Measurements from ENCODE around the gene DGKI. TPM values are rescaled to one million over a fixed set of nuclear protein-coding genes. Genes with fewer than 3 reads are reported as not detected.

DGKI gene
- total RNA-seq, 1 donor from 2014 or later = 2.2 TPM

GRCh38 chr7:137762334-137762733 is 84.4 kb downstream of the DGKI start:
- Mint-ChIP-seq H3K27ac (ENCODE audit: unreplicated experiment) (no peak overlapping the region), H3K4me3 (no peak overlapping the region), H3K9me3 (peaks cover 4% of the 10 kb centered on the region), H3K27me3 (ENCODE audit: low read depth) (no peaks in the 10 kb centered on the region), H3K36me3 (ENCODE audit: low read depth) (no peaks in the 10 kb centered on the region), H3K4me1 (peaks cover 8% of the 10 kb centered on the region)
- TF ChIP-seq, protein P1, sequence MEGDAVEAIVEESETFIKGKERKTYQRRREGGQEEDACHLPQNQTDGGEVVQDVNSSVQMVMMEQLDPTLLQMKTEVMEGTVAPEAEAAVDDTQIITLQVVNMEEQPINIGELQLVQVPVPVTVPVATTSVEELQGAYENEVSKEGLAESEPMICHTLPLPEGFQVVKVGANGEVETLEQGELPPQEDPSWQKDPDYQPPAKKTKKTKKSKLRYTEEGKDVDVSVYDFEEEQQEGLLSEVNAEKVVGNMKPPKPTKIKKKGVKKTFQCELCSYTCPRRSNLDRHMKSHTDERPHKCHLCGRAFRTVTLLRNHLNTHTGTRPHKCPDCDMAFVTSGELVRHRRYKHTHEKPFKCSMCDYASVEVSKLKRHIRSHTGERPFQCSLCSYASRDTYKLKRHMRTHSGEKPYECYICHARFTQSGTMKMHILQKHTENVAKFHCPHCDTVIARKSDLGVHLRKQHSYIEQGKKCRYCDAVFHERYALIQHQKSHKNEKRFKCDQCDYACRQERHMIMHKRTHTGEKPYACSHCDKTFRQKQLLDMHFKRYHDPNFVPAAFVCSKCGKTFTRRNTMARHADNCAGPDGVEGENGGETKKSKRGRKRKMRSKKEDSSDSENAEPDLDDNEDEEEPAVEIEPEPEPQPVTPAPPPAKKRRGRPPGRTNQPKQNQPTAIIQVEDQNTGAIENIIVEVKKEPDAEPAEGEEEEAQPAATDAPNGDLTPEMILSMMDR (conservative IDR thresholded peaks at IDR 0.05) = no peak
- no peak for DNase-seq (ENCODE audit: low read depth, low spot score)

DNA sequence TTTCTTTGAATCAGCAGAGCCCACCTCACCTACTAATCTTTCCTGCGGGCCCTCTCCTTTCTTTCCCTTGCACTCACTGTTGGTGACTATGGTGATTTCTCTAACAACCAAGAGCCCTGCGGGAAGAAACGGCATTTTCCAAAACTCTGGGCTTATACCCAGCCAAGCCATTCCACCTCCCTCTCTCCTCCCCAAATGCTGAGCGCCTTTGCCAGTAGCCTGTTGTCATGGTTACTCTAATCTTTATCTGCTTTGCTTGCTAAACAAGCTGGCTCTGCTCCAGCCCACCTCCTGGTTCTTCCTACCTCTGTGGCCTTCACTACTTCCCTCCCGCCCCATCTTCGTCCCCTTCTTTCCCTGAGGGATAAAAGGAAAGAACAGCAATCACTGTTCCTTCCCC is 86.7 kb downstream of the DGKI start:
- Mint-ChIP-seq H3K27me3 (ENCODE audit: low read depth) (no peaks in the 10 kb centered on the region), H3K4me1 (peaks cover 29% of the 10 kb centered on the region), H3K27ac (ENCODE audit: unreplicated experiment) (peak overlapping the region; percentile 39), H3K9me3 (peaks cover 4% of the 10 kb centered on the region), H3K4me3 (no peak overlapping the region), H3K36me3 (ENCODE audit: low read depth) (no peaks in the 10 kb centered on the region)
- DNase-seq (ENCODE audit: low read depth, low spot score) = no peak
- TF ChIP-seq, protein P1 (conservative IDR thresholded peaks at IDR 0.05) = no peak

DNA sequence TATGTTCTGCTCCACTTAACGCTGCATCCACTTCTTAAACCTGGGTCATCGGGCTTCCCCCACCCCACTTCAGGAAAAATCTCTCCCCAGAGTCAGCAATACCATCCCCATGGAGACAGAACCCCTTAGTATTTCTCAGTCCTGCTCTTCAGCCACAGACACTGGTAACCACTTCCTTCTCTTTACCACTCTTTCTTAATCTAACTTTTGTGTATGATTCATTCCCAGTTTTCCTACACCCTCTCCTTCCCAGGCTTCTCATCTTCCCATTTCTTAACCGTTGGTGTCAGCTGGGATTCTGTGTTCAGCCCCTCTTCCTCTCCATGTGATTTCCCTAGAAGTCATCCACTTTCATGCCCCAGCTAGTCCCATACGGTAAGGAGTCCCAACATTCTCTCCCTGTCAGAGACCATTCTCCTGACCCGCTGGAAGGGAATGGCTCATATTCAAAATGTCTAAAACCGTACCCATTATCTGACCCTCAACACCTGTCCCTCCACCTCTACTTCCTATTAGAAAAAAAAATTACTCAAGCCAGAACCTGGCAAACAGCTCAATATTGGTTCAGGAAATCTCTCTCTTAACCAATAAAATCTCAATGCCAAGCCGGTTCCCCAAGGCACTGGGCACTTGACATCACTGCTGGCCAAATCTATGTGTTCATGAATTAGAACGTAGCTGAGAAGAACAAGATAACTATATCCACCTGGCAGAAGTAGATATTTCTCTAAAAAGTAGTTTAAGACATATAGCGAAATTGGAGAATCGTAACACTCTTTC is 89.4 kb downstream of the DGKI start:
- H3K9me3 Mint-ChIP-seq = peaks cover 4% of the 10 kb centered on the region
- H3K27ac Mint-ChIP-seq (ENCODE audit: unreplicated experiment) = no peak overlapping the region
- no peak for DNase-seq (ENCODE audit: low read depth, low spot score)
- H3K36me3 Mint-ChIP-seq (ENCODE audit: low read depth) = no peaks in the 10 kb centered on the region
- peaks cover 13% of the 10 kb centered on the region for H3K27me3 Mint-ChIP-seq (ENCODE audit: low read depth)
- no peak overlapping the region for H3K4me3 Mint-ChIP-seq
- TF ChIP-seq, protein P1 (conservative IDR thresholded peaks at IDR 0.05) = no peak
- peaks cover 46% of the 10 kb centered on the region for H3K4me1 Mint-ChIP-seq

GRCh38 chr7:137755846-137756651 is 90.7 kb downstream of the DGKI start:
- Mint-ChIP-seq H3K36me3 (ENCODE audit: low read depth) (no peaks in the 10 kb centered on the region), H3K27me3 (ENCODE audit: low read depth) (peaks cover 13% of the 10 kb centered on the region), H3K27ac (ENCODE audit: unreplicated experiment) (no peak overlapping the region), H3K4me1 (peaks cover 46% of the 10 kb centered on the region), H3K4me3 (no peak overlapping the region), H3K9me3 (no peaks in the 10 kb centered on the region)
- TF ChIP-seq, protein P1 (conservative IDR thresholded peaks at IDR 0.05) = no peak
- DNase-seq (ENCODE audit: low read depth, low spot score) = no peak

GRCh38 chr7:137755427-137755826 is 91.3 kb downstream of the DGKI start:
- Mint-ChIP-seq H3K4me3 (no peak overlapping the region), H3K27ac (ENCODE audit: unreplicated experiment) (no peak overlapping the region), H3K4me1 (peaks cover 46% of the 10 kb centered on the region), H3K27me3 (ENCODE audit: low read depth) (peaks cover 13% of the 10 kb centered on the region), H3K36me3 (ENCODE audit: low read depth) (no peaks in the 10 kb centered on the region), H3K9me3 (no peaks in the 10 kb centered on the region)
- no peak for DNase-seq (ENCODE audit: low read depth, low spot score)
- TF ChIP-seq, protein P1 (conservative IDR thresholded peaks at IDR 0.05) = no peak

All from neural crest cell (in vitro differentiated cells).